ENCODE results near the gene CLCN1.
"Not testable (repeated sequence)": the region's sequence is repeated elsewhere in the genome, so short reads cannot be mapped to it uniquely, and the experiment has no call there.

Gene CLCN1

DNA sequence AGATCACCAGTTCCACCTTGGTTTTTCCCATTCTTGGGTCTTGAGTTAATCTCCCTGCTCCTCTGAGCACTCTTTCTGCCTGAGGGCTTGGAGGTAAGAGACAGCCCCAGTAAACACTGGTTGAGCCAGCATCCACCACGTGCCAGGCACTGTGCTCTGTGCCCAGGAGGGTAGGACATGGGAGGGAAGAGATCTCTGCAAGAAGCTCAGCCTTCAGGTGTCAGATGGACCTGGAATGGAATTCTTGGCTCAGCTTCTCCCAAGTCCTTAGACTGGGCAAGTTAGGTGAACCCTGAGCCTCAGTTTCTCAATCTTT is 67.7 kb downstream of the CLCN1 start:
- DNase-seq (ENCODE audit: low read depth in 1 of 2, low spot score in 1 of 2): no peak

DNA sequence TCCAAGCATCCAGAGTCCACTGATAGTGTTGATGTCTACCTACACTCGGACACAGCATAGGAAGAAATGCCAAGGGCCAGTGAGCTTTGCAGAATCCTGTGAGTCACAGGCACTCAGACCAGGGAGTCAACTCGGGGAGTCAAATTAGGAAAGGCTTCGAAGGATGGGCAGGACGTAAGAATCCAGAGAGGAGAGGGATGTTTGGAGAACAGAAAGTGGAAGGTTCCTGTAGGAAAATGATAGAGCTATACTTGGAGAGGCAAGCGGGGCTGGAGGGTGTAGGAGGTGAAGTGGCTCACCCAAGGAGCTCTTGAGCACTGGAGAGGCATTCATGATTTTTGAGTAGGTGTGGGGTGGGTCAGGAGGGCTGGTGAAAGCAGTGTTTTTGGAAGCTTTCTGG is 68.2 kb downstream of the CLCN1 start:
- DNase-seq (ENCODE audit: low read depth in 1 of 2, low spot score in 1 of 2): no peak

DNA sequence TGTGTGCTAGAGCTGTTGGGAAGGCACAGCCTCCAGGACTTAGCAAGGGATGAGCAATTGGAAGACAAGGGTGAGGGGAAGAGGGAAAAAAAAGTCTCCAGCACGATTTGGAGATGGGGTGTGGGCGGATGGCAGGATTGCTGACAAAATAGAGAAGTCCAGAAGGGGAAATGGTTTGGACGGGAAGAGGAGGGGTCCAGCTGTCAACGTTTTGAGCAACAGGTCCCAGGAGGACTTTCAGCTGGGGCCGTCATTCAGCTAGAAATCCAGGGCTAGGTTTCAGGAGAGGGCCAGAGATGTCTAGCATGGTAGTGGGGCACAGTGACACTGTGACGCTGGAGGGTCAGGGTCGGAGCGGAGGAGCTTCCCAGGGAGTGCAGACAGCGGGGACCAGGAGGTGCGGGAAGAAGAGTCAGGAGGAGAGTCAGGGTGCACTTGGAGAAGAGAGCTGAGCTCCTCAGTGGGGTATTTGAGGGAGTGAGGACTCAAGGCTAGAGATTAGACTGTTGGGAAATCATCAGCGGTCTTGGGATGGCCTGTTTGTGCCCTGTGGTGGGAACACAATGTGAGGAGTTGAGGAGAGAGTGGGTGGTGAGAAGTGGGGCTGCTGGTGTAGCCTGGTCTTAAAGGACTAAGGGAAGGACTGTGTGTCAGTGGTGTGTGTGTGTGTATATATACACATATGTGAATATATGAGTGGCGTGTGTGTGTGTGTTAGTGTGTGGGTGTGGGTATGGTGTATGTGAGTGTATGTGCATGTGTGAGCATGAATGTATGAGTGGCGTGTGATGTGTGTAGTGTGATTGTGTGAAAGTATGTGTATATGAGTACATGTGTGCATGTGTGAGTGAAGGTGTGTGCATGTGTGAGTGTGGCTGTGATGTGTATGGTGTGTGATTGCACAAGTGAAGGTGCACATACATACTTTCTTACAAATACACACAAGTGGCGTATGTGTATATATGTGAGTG is 69.0 kb downstream of the CLCN1 start:
- no peak for DNase-seq (ENCODE audit: low read depth in 1 of 2, low spot score in 1 of 2)

DNA sequence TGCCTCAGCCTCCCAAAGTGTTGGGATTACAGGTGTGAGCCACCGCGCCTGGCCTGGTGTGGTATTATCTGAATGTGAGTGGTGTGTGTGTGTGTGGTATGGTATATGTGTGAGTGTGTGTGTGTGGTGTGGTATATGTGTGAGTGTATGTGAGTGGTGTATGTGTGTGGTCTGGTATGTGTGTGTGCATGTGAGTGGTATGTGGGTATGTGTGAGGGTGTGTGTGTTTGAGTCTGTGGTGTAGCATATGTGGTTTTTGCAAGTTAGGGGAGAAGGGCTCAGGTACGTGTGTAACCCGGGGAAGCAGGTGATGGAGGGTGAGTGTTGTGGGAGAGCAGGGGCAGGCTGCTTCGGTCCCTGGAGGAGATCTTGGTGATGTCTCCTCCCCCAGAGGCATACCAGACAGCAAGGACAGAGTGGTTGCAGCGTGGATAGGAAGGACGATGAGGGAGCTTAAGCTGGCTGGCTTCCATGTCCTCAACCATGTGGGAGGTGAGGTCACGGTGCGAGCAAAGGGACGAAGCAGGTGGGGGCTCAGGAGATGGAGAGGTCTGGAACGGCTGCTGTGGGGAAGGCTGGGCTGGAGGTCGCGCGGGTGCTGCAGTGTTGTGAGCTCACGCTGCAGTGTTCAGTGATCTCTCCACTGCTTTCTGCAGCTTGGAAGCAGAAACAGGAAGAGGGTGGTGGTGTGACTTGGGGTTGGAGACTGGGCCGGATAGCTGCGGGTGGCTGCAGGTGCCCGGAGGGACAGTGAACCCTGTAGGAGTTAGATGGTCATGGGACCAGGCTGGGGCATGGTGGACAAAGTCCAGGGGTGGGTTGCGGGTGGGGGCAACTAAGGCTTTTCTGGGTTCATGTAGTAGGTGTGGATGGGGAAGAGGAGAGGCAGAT is 70.2 kb downstream of the CLCN1 start:
- DNase-seq (ENCODE audit: low read depth in 1 of 2, low spot score in 1 of 2): no peak

DNA sequence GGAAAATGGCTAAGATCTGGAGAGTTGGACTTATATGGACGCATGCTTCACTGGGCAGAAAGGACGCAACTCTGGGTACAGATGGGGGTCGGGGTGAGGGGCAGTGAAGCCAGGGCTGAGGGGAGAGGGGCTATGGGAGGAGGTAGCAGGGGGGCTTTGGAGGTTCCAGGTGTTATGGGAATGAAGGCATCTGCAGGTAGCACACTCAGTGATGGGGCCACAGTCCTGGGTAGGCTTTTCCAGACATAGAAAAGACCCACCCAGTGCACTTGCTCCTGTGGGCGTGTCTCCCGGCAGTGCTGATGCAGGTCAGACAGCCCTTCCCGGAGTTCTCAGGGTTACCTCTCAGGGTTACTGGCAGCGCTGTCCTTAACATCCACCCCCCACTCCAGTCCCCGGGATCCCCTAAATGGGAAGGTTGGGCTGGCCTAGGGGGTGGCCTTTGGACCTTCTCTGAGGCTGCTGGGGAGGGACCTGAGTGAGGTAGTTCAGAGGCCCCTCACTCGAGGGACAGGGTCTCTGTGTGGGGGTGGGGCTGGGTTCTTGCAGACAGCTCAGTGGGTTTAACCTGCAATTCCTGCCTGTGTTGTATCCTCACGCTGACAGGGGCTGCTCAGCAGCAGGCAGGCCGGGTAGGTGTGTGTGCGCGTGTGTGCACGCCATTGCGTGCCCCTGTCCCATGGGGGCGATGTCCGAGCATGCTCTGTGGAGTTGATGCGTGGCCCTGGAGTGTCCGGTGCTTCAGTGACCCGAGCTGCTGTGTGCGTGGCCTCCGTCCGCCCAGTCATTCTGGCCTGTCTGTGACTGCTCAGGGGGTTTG is 71.5 kb downstream of the CLCN1 start:
- no peak for DNase-seq (ENCODE audit: low read depth in 1 of 2, low spot score in 1 of 2)

DNA sequence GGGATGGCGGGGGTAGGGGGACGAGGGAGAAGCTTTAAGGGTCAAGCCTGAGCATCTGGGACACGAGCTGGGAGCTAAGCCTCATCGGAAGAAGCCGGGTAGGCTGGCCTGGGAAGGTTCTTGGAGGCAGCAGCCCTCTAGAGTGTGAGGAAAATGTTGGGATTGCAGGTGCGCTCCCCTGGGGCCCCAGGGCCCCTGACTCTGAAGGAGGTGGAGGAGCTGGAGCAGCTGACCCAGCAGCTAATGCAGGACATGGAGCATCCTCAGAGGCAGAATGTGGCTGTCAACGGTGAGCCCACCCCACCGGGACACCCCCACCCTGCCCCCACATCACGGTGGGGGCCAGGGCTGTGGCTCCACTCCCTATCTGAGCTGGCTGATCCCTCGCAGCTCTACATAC is 72.1 kb downstream of the CLCN1 start:
- no peak for DNase-seq (ENCODE audit: low read depth in 1 of 2, low spot score in 1 of 2)

DNA sequence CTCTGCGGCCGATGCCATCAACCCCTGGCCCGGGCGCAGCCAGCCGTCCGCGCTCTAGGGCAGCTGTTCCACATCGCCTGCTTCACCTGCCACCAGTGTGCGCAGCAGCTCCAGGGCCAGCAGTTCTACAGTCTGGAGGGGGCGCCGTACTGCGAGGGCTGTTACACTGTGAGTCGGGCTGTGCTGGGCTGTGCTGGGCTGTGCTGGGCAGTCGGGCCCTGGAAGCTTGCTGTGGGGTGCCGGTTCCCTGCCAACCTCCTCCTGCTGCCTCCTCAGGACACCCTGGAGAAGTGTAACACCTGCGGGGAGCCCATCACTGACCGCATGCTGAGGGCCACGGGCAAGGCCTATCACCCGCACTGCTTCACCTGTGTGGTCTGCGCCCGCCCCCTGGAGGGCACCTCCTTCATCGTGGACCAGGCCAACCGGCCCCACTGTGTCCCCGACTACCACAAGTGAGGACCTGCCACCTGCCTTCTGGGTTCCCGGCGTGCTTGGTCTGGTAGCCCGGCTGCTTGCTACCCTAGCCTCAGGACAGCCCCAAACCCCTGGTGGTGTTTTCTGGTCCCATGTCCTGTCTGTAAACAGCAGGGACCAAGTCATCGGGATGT is 72.7 kb downstream of the CLCN1 start:
- no peak for DNase-seq (ENCODE audit: low read depth in 1 of 2, low spot score in 1 of 2)

DNA sequence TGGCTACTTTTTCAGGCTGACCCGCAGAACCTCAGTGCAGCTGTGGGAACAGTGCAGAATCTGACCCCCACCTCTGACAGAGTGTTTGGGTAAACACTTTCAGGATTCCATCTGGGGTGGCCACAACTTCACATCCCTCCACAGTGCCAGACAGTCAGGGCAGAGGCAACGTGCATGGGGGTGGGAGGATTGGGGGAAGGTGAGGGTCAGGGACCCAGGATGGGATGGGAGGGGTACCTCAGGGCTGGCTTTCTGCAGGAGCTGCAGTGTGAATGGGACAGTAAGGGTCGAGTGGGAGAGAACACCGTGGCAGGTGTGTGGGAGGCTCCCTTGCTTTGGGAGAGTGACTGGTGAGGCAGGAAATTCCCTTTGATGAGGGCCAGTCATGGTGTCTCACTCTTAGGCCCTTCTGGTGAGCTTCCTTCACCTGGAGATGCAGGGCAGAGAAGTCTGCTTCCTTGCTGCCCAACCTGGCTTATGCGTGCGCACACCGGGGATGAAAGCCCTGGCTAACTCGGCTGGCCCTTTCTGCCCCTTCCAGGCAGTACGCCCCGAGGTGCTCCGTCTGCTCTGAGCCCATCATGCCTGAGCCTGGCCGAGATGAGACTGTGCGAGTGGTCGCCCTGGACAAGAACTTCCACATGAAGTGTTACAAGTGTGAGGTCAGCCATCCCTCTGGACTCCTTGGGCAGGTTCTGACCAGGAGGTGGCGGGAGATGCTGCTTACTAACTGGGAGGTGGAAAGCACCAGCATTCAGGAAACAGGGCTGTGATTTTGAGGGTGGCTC is 73.6 kb downstream of the CLCN1 start:
- no peak for DNase-seq (ENCODE audit: low read depth in 1 of 2, low spot score in 1 of 2)

DNA sequence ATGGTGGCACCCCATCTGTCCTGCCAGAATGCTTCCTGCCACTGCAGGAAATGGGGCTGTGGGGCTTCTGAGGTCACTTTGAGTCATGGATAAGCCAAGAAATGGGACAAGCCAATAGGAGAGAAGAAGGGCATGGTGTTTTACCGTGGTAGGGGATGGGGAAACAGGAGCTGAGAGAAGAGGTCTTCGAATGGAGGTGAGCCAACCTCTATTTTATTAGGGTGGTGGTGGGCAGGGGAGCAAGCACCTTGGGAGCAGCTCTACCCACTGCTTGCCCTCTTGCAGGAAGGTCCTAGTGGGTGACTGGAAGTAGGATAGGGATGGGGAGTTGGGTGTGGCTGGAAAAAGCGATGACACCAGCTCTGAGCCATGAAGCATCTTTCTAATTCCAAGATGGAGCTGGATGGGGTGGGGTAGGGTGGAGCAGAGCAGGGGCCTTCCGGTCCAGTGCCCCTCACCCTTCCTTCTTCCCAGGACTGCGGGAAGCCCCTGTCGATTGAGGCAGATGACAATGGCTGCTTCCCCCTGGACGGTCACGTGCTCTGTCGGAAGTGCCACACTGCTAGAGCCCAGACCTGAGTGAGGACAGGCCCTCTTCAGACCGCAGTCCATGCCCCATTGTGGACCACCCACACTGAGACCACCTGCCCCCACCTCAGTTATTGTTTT is 74.3 kb downstream of the CLCN1 start:
- no peak for DNase-seq (ENCODE audit: low read depth in 1 of 2, low spot score in 1 of 2)

DNA sequence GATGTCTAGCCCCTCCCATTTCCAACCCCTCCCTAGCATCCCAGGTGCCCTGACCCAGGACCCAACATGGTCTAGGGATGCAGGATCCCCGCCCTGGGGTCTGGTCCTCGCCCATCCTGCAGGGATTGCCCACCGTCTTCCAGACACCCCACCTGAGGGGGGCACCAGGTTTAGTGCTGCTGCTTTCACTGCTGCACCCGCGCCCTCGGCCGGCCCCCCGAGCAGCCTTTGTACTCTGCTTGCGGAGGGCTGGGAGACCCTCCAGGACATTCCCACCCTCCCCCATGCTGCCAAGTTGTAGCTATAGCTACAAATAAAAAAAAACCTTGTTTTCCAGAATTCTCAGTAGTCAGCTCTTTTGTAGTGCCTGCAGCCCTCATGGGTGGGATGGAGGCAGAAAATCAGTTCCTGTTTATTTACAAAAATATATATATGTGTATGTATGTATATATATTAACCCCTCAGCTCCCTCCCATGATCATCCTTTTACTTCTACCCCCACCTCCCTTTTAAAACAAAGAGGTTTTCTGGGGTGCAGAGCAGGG is 74.9 kb downstream of the CLCN1 start:
- no peak for DNase-seq (ENCODE audit: low read depth in 1 of 2, low spot score in 1 of 2)

DNA sequence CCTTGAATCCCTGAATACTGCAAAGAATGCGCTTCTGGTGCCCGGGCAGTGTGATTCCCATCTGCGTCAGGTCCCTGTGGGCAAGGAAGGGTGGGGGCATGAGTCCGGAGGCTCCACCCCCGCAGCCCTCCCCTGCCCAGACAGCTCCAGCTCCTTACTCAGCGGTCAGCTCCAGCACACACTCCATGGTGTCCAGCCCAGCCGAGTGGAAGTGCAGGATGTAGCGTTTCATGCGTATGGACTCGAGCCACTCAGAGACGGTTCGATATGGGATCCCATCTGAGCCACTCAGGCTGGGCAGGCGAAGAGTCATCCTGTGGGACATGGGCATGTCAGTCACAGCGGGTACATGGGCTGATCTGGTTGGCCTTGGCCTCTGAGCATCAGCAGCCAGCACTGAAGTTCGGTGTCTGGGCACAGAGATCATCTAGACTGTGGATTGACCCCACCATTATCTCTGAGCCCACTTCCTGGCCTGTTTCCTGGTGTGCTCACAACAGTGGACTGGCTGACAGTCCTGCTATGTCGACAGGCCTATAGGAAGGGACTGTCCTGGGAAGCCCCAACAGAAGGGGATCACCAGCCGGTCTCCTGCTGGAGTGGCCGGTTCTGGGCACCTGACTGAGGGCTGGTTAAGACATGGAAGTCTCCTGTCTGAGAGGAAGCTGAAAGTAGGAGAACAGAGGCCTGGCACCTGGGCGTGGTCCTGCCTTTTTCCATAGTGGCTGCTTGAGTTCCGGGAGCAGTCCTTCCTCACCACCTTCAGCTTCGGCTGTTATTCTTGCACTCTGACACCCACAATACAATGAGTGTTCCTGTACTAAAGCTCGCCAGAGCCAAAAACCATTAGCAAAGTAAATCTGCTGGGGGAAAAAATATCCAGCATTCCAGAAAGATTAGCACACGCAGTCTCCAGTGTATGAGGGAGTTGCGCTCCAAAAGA is 75.8 kb downstream of the CLCN1 start:
- DNase-seq (ENCODE audit: low read depth in 1 of 2, low spot score in 1 of 2): no peak

DNA sequence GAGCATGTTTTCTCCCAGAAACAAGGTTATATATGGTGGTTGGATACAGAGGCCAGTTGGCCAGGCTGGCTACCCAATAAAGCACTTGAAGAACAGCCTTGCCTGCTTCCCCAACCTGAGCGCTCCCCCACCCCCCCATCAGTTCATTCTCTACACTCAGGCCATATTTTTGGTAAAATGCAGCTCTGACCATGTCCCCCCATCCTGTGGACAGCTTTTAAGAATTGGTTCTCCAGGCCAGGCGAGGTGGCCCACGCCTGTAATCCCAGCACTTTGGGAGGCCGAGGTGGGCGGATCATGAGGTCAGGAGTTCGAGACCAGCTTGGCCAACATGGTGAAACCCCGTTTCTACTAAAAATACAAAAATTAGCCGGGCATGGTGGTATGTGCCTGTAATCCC is 76.5 kb downstream of the CLCN1 start:
- DNase-seq (ENCODE audit: low read depth in 1 of 2, low spot score in 1 of 2): not testable (repeated sequence)

DNA sequence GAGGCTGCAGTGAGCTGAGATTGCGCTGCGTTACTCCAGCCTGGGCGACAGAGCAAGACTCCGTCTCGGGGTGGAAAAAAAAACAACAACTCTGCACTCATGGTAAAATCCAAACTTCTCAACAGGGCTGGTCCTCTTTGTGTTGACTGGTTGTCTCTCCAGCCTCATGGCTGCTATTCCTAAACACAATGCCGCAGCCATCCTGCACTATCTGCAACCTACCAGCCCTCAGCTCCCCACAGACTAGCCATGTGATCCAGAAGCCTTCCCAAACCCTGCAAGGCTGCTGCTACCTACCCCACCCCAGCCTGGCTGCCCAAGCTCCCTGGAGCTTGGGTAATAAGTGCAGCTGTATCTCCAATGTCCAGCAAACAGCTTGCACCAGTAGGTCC is 77.0 kb downstream of the CLCN1 start:
- DNase-seq (ENCODE audit: low read depth in 1 of 2, low spot score in 1 of 2): no peak

DNA sequence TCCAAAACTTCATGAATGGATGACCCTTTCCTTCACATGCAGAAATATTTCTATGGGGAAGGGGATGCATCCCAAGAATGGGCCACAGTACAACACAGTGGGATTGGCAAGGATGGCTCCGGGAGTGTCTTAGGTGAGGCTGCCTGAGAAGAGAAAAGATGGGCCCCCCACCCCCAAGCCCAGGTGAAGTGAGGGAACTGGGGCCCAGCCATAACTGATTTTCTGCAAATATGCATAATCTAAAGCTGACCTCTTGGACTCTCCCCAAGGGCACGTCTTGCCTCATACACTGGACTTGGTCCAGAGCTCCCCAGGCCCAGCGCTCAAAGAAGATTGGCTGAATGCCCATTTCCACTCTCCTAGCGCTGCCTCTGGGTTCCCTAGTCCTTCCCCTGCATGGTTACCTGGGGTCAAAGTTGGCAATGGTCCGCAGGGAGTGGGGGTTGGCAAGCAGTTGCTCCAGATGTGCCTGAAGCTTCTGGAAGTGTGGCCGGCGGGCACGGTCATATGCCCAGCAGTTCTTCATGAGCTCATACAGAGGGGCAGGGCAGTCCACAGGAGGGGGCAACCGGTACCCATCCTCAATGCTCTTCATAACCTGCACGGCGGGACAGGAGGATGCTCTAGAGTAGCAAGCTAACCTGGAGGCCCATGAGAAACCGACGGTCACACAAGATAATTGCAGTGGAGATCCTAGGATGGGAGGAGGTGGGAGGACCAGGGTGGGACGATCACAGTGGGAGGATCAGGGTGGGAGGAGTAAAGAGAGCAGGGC is 77.5 kb downstream of the CLCN1 start:
- DNase-seq (ENCODE audit: low read depth in 1 of 2, low spot score in 1 of 2): no peak

DNA sequence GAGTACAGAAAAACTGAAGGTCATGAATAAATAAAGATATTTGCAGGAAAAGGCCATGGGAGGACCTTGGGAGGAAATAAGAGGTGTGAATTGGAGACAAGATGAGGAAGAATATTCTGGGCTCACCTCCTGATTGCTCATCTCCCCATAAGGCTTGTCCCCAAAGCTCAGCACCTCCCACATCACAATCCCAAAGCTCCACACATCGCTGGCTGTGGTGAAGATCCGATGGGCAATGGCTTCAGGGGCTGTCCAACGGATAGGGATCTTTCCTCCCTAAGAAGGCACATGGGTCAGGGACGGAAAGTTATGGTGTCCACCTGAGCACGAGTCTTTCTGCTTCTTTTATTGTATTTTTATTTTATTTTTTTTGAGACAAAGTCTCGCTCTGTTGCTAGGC is 78.2 kb downstream of the CLCN1 start:
- DNase-seq (ENCODE audit: low read depth in 1 of 2, low spot score in 1 of 2): no peak

DNA sequence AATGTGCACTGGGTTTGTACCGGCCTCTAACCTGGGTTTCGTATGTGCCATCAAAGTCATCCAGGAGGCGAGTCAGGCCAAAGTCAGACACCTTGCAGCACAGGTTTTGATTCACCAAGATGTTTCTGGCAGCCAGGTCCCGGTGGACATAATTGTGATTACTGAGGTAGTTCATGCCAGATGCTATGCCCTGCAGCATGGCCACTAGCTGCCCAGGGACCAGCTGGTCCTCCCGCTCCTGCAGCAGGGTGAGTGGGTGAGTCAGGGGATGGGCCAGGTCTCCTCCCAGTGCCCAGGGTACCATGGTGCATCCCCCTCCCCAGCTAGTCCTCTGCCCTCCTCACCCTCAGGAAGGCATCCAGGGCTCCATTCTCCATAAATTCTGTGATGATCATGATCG is 78.9 kb downstream of the CLCN1 start:
- DNase-seq (ENCODE audit: low read depth in 1 of 2, low spot score in 1 of 2): no peak

All from stimulated activated CD4-positive, alpha-beta T cell treated with anti-CD3 and anti-CD28 coated beads, Interleukin-15, amount 100 ng/mL, for 1 hour (primary cell).